Upper lobe of left lung (tissue), 4 donors: ENCODE results near the gene NIM1K.
"Not testable (repeated sequence)": the region's sequence is repeated elsewhere in the genome, so short reads cannot be mapped to it uniquely, and the experiment has no call there.

Experiments
- EP300 ChIP-seq, 4 donors: sonication (generic); formaldehyde crosslinking; IDR thresholded peaks; one replicate each; pipeline ENCODE4 v1.5.1; 2017; ENCODE audit warnings: antibody characterized with exemption in 4 of 4, control low read depth in 2 of 4
- POLR2AphosphoS5 ChIP-seq, 2 donors: sonication (generic); formaldehyde crosslinking; IDR thresholded peaks; one replicate each; pipeline ENCODE4 v1.5.1; 2017; ENCODE audit warnings: antibody characterized with exemption in 2 of 2
- TF ChIP-seq, protein P1 (sequence below), 6 experiments: fragments of 450-650 bp in 4 of 6; fragments of 200-600 bp in 2 of 6; sonication (generic) in 2 of 6; IDR thresholded peaks; one replicate each; pipeline ENCODE4 v1.5.1; 2016 to 2019; ENCODE audit warnings: antibody characterized with exemption in 6 of 6

DNA sequence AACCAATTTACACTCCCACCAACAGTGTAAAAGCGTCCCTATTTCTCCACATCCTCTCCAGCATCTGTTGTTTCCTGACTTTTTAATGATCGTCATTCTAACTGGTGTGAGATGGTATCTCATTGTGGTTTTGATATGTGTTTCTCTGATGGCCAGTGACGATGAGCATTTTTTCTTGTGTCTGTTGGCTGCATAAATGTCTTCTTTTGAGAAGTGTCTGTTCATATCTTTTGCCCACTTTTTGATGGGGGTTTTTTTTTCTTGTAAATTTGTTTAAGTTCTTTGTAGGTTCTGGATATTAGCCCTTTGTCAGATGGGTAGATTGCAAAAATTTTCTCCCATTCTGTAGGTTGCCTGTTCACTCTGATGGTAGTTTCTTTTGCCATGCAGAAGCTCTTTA, 131.5 kb downstream of the NIM1K start:
- TF ChIP-seq, protein P1, sequence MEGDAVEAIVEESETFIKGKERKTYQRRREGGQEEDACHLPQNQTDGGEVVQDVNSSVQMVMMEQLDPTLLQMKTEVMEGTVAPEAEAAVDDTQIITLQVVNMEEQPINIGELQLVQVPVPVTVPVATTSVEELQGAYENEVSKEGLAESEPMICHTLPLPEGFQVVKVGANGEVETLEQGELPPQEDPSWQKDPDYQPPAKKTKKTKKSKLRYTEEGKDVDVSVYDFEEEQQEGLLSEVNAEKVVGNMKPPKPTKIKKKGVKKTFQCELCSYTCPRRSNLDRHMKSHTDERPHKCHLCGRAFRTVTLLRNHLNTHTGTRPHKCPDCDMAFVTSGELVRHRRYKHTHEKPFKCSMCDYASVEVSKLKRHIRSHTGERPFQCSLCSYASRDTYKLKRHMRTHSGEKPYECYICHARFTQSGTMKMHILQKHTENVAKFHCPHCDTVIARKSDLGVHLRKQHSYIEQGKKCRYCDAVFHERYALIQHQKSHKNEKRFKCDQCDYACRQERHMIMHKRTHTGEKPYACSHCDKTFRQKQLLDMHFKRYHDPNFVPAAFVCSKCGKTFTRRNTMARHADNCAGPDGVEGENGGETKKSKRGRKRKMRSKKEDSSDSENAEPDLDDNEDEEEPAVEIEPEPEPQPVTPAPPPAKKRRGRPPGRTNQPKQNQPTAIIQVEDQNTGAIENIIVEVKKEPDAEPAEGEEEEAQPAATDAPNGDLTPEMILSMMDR (IDR thresholded peaks at IDR 0.05): not testable (repeated sequence)
- not testable (repeated sequence) for TF ChIP-seq EP300, POLR2AphosphoS5 (IDR thresholded peaks at IDR 0.05)
